Astrocyte (in vitro differentiated cells and primary cell): ENCODE data around the gene ZBTB21. TPM values are rescaled to one million over a fixed set of nuclear protein-coding genes. Genes with fewer than 3 reads are reported as not detected.
A peak's percentile ranks its signal among the peaks of the same experiment; 100 is the strongest.

Source experiments
- DNase-seq: peaks from one replicate; pipeline ENCODE4 v3.0.0-alpha.2; 2010; ENCODE audit warnings: low read depth
- FAIRE-seq: peaks from 2 replicates; lab custom pipeline; 2011; peaks lifted over from hg19 to GRCh38; lab: Jason Lieb, UNC
- H2AFZ ChIP-seq: 2 replicates; pipeline ENCODE4 v1.6.0; 2012; ENCODE audit warnings: low read depth, low read length, inconsistent platforms
- H3K27ac ChIP-seq: 2 replicates; pipeline ENCODE4 v1.5.1; 2011; ENCODE audit warnings: low read depth, low read length, inconsistent platforms
- H3K27me3 ChIP-seq: 2 replicates; pipeline ENCODE4 v1.6.0; 2011; ENCODE audit warnings: low read length, inconsistent platforms; ENCODE audit not compliant: insufficient read depth
- H3K36me3 ChIP-seq: 2 replicates; pipeline ENCODE4 v1.5.1; 2011; ENCODE audit warnings: low read length, inconsistent platforms; ENCODE audit not compliant: insufficient read depth
- H3K4me1 ChIP-seq: 2 replicates; pipeline ENCODE4 v1.5.1; 2011; ENCODE audit warnings: low read length, inconsistent platforms; ENCODE audit not compliant: insufficient read depth
- H3K4me2 ChIP-seq: 2 replicates; pipeline ENCODE4 v1.6.0; 2012; ENCODE audit warnings: low read length, inconsistent platforms
- H3K4me3 ChIP-seq: 2 replicates; pipeline ENCODE4 v1.5.1; 2011; ENCODE audit warnings: low read depth, mild to moderate bottlenecking, low read length, inconsistent platforms; ENCODE audit not compliant: insufficient read depth
- H3K79me2 ChIP-seq: 2 replicates; pipeline ENCODE4 v1.6.0; 2012; ENCODE audit warnings: mild to moderate bottlenecking, low read length, inconsistent platforms; ENCODE audit not compliant: insufficient read depth
- H3K9ac ChIP-seq: 2 replicates; pipeline ENCODE4 v1.6.0; 2012; ENCODE audit warnings: mild to moderate bottlenecking, low read length, inconsistent platforms
- H3K9me3 ChIP-seq: 2 replicates; pipeline ENCODE4 v1.5.1; 2012; ENCODE audit warnings: low read depth, mild to moderate bottlenecking, low read length, inconsistent platforms; ENCODE audit not compliant: insufficient read depth
- H4K20me1 ChIP-seq: 2 replicates; pipeline ENCODE4 v1.6.0; 2012; ENCODE audit warnings: low read length, inconsistent platforms; ENCODE audit not compliant: insufficient read depth
- H3K27ac Mint-ChIP-seq: one replicate; pipeline ENCODE4 v1.8.0; 2021; ENCODE audit warnings: mild to moderate bottlenecking, mixed read lengths; ENCODE audit not compliant: unreplicated experiment
- H3K27me3 Mint-ChIP-seq: one replicate; pipeline ENCODE4 v1.8.0; 2021; ENCODE audit warnings: low read depth, mixed read lengths; ENCODE audit not compliant: unreplicated experiment
- H3K36me3 Mint-ChIP-seq: one replicate; pipeline ENCODE4 v1.8.0; 2021; ENCODE audit warnings: low read depth, mixed read lengths; ENCODE audit not compliant: unreplicated experiment
- H3K4me1 Mint-ChIP-seq: one replicate; pipeline ENCODE4 v1.8.0; 2021; ENCODE audit warnings: low read depth, mixed read lengths; ENCODE audit not compliant: unreplicated experiment
- H3K4me3 Mint-ChIP-seq: one replicate; pipeline ENCODE4 v1.8.0; 2021; ENCODE audit warnings: mild to moderate bottlenecking, moderate library complexity, mixed read lengths; ENCODE audit not compliant: unreplicated experiment
- H3K9me3 Mint-ChIP-seq: one replicate; pipeline ENCODE4 v1.8.0; 2021; ENCODE audit warnings: mild to moderate bottlenecking, mixed read lengths; ENCODE audit not compliant: unreplicated experiment
- CTCF ChIP-seq: IDR thresholded peaks from 2 replicates; pipeline ENCODE4 v1.5.1; 2011; ENCODE audit warnings: low read depth, mild to moderate bottlenecking, inconsistent platforms, low read length, moderate library complexity; ENCODE audit not compliant: insufficient read depth
- EZH2 ChIP-seq: IDR thresholded peaks from 2 replicates; pipeline ENCODE4 v1.6.1; 2012; ENCODE audit warnings: mild to moderate bottlenecking, low read length, inconsistent platforms; ENCODE audit not compliant: insufficient read depth
- total RNA-seq: library from RNA; stranded (reverse); gene quantifications from 2 replicates; pipeline ENCODE4 v1.2.1, GENCODE V29; 2021

The ZBTB21 gene
- total RNA-seq, 1 donor from 2014 or later, result 20.5 TPM

GRCh38 chr21:42047821-42048613 lies 37.9 kb upstream of the ZBTB21 start:
- FAIRE-seq (peak; percentile 98), DNase-seq (peak; percentile 100)
- Mint-ChIP-seq H3K4me3 (no peak overlapping the region), H3K36me3 (peaks cover 1% of the 10 kb centered on the region), H3K4me1 (peaks cover 16% of the 10 kb centered on the region), H3K27me3 (no peaks in the 10 kb centered on the region), H3K9me3 (peaks cover 1% of the 10 kb centered on the region), H3K27ac (peak overlapping the region; percentile 80)
- TF ChIP-seq EZH2, result no peak
- Histone ChIP-seq H4K20me1 (no peaks in the 10 kb centered on the region), H2AFZ (no peak overlapping the region), H3K36me3 (no peaks in the 10 kb centered on the region), H3K4me3 (no peak overlapping the region), H3K4me2 (peak overlapping the region; percentile 61), H3K27ac (peak overlapping the region; percentile 93), H3K27me3 (peaks cover 7% of the 10 kb centered on the region), H3K9ac (peak overlapping the region; percentile 71), H3K9me3 (no peaks in the 10 kb centered on the region), H3K79me2 (no peaks in the 10 kb centered on the region), H3K4me1 (peaks cover 22% of the 10 kb centered on the region)

- no peak for FAIRE-seq
- TF ChIP-seq EZH2 (no peak), CTCF (no peak)
- H3K36me3 Mint-ChIP-seq, result peaks cover 1% of the 10 kb centered on the region
These were observed 34.8 kb upstream of the ZBTB21 start for GRCh38 chr21:42044871-42045495.

GRCh38 chr21:42043961-42044360 lies 33.8 kb upstream of the ZBTB21 start:
- DNase-seq (no peak), FAIRE-seq (no peak)
- TF ChIP-seq EZH2, result no peak
- no peak for TF ChIP-seq CTCF
- Mint-ChIP-seq H3K4me3 (no peak overlapping the region), H3K36me3 (peaks cover 1% of the 10 kb centered on the region), H3K4me1 (peaks cover 36% of the 10 kb centered on the region), H3K27ac (no peak overlapping the region), H3K27me3 (no peaks in the 10 kb centered on the region), H3K9me3 (no peaks in the 10 kb centered on the region)
- Histone ChIP-seq H3K36me3 (no peaks in the 10 kb centered on the region), H2AFZ (no peak overlapping the region), H3K4me3 (no peak overlapping the region), H4K20me1 (no peaks in the 10 kb centered on the region), H3K9me3 (no peaks in the 10 kb centered on the region), H3K27me3 (no peaks in the 10 kb centered on the region), H3K79me2 (no peaks in the 10 kb centered on the region), H3K9ac (no peak overlapping the region), H3K4me1 (peaks cover 46% of the 10 kb centered on the region), H3K27ac (no peak overlapping the region), H3K4me2 (no peak overlapping the region)

More at GRCh38 chr21:42044871-42045495, 34.8 kb upstream of the ZBTB21 start:
- no peaks in the 10 kb centered on the region for H3K79me2 ChIP-seq
- peaks cover 1% of the 10 kb centered on the region for H3K9me3 Mint-ChIP-seq
- no peaks in the 10 kb centered on the region for H3K27me3 ChIP-seq
- H3K9me3 ChIP-seq, result no peaks in the 10 kb centered on the region
- H3K4me1 ChIP-seq, result peaks cover 37% of the 10 kb centered on the region
- no peak overlapping the region for H3K27ac Mint-ChIP-seq
- H2AFZ ChIP-seq, result no peak overlapping the region
- H3K4me2 ChIP-seq, result no peak overlapping the region
- no peaks in the 10 kb centered on the region for H3K27me3 Mint-ChIP-seq
- no peak overlapping the region for H3K27ac ChIP-seq
- DNase-seq, result no peak
- H3K4me1 Mint-ChIP-seq, result peaks cover 33% of the 10 kb centered on the region
- H3K36me3 ChIP-seq, result no peaks in the 10 kb centered on the region
- H3K9ac ChIP-seq, result no peak overlapping the region
- no peak overlapping the region for H3K4me3 ChIP-seq
- no peak overlapping the region for H3K4me3 Mint-ChIP-seq
- H4K20me1 ChIP-seq, result no peaks in the 10 kb centered on the region
